ENCODE data around the gene SYNJ2BP.

- TF ChIP-seq, protein P1, sequence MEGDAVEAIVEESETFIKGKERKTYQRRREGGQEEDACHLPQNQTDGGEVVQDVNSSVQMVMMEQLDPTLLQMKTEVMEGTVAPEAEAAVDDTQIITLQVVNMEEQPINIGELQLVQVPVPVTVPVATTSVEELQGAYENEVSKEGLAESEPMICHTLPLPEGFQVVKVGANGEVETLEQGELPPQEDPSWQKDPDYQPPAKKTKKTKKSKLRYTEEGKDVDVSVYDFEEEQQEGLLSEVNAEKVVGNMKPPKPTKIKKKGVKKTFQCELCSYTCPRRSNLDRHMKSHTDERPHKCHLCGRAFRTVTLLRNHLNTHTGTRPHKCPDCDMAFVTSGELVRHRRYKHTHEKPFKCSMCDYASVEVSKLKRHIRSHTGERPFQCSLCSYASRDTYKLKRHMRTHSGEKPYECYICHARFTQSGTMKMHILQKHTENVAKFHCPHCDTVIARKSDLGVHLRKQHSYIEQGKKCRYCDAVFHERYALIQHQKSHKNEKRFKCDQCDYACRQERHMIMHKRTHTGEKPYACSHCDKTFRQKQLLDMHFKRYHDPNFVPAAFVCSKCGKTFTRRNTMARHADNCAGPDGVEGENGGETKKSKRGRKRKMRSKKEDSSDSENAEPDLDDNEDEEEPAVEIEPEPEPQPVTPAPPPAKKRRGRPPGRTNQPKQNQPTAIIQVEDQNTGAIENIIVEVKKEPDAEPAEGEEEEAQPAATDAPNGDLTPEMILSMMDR (IDR thresholded peaks at IDR 0.05), result no peak
- TF ChIP-seq POLR2A (IDR thresholded peaks at IDR 0.05), result no peak
- TF ChIP-seq EP300 (IDR thresholded peaks at IDR 0.05), result no peak
- TF ChIP-seq POLR2AphosphoS5 (IDR thresholded peaks at IDR 0.05), result no peak
Observed at GRCh38 chr14:70391493-70392391, 25.1 kb downstream of the SYNJ2BP start.

All from sigmoid colon (tissue), 4 donors.